ENCODE measurements around the gene CYTL1. TPM values are rescaled to one million over a fixed set of nuclear protein-coding genes. Genes with fewer than 3 reads are reported as not detected.
A peak's percentile ranks its signal among the peaks of the same experiment; 100 is the strongest.

The CYTL1 gene
- total and polyA plus RNA-seq, 4 donors = 0.32 to 3.0 (median 1.6) TPM

- Histone ChIP-seq H3K9me3 (ENCODE audit: control insufficient read depth in 4 of 4, insufficient read depth in 3 of 4, low read length in 3 of 4) (peaks cover 0 to 4% (median 0%) of the 10 kb centered on the region in 4 donors), H3K36me3 (ENCODE audit: control insufficient read depth in 4 of 4, insufficient read depth in 4 of 4, low read length in 4 of 4) (no peaks in the 10 kb centered on the region), H3K27me3 (ENCODE audit: control insufficient read depth in 3 of 3, insufficient read depth in 3 of 3, low read length in 2 of 3) (no peaks in the 10 kb centered on the region), H3K4me3 (no peak overlapping the region), H3K4me1 (ENCODE audit: control insufficient read depth in 5 of 5, insufficient read depth in 5 of 5, low read length in 5 of 5) (no peaks in the 10 kb centered on the region), H3K9ac (ENCODE audit: insufficient read depth in 1 of 2, low read length in 2 of 2) (no peak overlapping the region), H3K27ac (ENCODE audit: low read depth in 1 of 2, low read length in 1 of 2) (no peak overlapping the region)
- TF ChIP-seq CTCF (IDR thresholded peaks at IDR 0.05; ENCODE audit: control extremely low read depth, extremely low read depth) = no peak
- DNase-seq (peak; percentile 54 to 82 (median 72)), ATAC-seq (ENCODE audit: insufficient read depth, low FRiP score) (no peak)
- WGBS, 2 donors = 60 to 79% methylated on average over 3 of the region's 3 CpGs
Observed at GRCh38 chr4:4981427-4981826, 37.8 kb downstream of the CYTL1 start.

GRCh38 chr4:4980621-4981230 is 38.5 kb downstream of the CYTL1 start:
- H3K9me3 ChIP-seq (ENCODE audit: control insufficient read depth in 4 of 4, insufficient read depth in 3 of 4, low read length in 3 of 4) = peaks cover 0 to 4% (median 0%) of the 10 kb centered on the region in 4 donors
- H3K36me3 ChIP-seq (ENCODE audit: control insufficient read depth in 4 of 4, insufficient read depth in 4 of 4, low read length in 4 of 4) = no peaks in the 10 kb centered on the region
- no peaks in the 10 kb centered on the region for H3K4me1 ChIP-seq (ENCODE audit: control insufficient read depth in 5 of 5, insufficient read depth in 5 of 5, low read length in 5 of 5)
- no peak for ATAC-seq (ENCODE audit: insufficient read depth, low FRiP score)
- no peak overlapping the region for H3K9ac ChIP-seq (ENCODE audit: insufficient read depth in 1 of 2, low read length in 2 of 2)
- WGBS, 2 donors = 78% methylated on average over 12 of the region's 12 CpGs
- no peak overlapping the region for H3K4me3 ChIP-seq
- no peak overlapping the region for H3K27ac ChIP-seq (ENCODE audit: low read depth in 1 of 2, low read length in 1 of 2)
- DNase-seq = peak; percentile 27 to 50 (median 47)
- H3K27me3 ChIP-seq (ENCODE audit: control insufficient read depth in 3 of 3, insufficient read depth in 3 of 3, low read length in 2 of 3) = no peaks in the 10 kb centered on the region
- TF ChIP-seq CTCF (IDR thresholded peaks at IDR 0.05; ENCODE audit: control extremely low read depth, extremely low read depth) = no peak

- WGBS, 2 donors = 88 to 92% methylated on average over 4 of the region's 4 CpGs
- no peak for ATAC-seq (ENCODE audit: insufficient read depth, low FRiP score)
- Histone ChIP-seq H3K27me3 (ENCODE audit: control insufficient read depth in 3 of 3, insufficient read depth in 3 of 3, low read length in 2 of 3) (no peaks in the 10 kb centered on the region), H3K36me3 (ENCODE audit: control insufficient read depth in 4 of 4, insufficient read depth in 4 of 4, low read length in 4 of 4) (no peaks in the 10 kb centered on the region), H3K9me3 (ENCODE audit: control insufficient read depth in 4 of 4, insufficient read depth in 3 of 4, low read length in 3 of 4) (peaks cover 0 to 5% (median 0%) of the 10 kb centered on the region in 4 donors), H3K4me3 (no peak overlapping the region), H3K4me1 (ENCODE audit: control insufficient read depth in 5 of 5, insufficient read depth in 5 of 5, low read length in 5 of 5) (no peaks in the 10 kb centered on the region), H3K27ac (ENCODE audit: low read depth in 1 of 2, low read length in 1 of 2) (no peak overlapping the region), H3K9ac (ENCODE audit: insufficient read depth in 1 of 2, low read length in 2 of 2) (no peak overlapping the region)
- DNase-seq = no peak
- no peak for TF ChIP-seq CTCF (IDR thresholded peaks at IDR 0.05; ENCODE audit: control extremely low read depth, extremely low read depth)
Observed at GRCh38 chr4:4979971-4980370, 39.3 kb downstream of the CYTL1 start.

- ATAC-seq (ENCODE audit: insufficient read depth, low FRiP score) = no peak
Observed at GRCh38 chr4:4974727-4975126, 44.5 kb downstream of the CYTL1 start.

More at GRCh38 chr4:4974727-4975126, 44.5 kb downstream of the CYTL1 start:
- H3K36me3 ChIP-seq (ENCODE audit: control insufficient read depth in 4 of 4, insufficient read depth in 4 of 4, low read length in 4 of 4) = no peaks in the 10 kb centered on the region
- no peak for DNase-seq
- H3K4me1 ChIP-seq (ENCODE audit: control insufficient read depth in 5 of 5, insufficient read depth in 5 of 5, low read length in 5 of 5) = no peaks in the 10 kb centered on the region
- TF ChIP-seq CTCF (IDR thresholded peaks at IDR 0.05; ENCODE audit: control extremely low read depth, extremely low read depth) = no peak
- peaks cover 0 to 10% (median 0%) of the 10 kb centered on the region in 4 donors for H3K9me3 ChIP-seq (ENCODE audit: control insufficient read depth in 4 of 4, insufficient read depth in 3 of 4, low read length in 3 of 4)
- peaks cover 0 to 2% (median 0%) of the 10 kb centered on the region in 3 donors for H3K27me3 ChIP-seq (ENCODE audit: control insufficient read depth in 3 of 3, insufficient read depth in 3 of 3, low read length in 2 of 3)
- 85 to 94% methylated on average over 3 of the region's 3 CpGs for WGBS, 2 donors
- no peak overlapping the region for H3K4me3 ChIP-seq
- no peak overlapping the region for H3K9ac ChIP-seq (ENCODE audit: insufficient read depth in 1 of 2, low read length in 2 of 2)
- H3K27ac ChIP-seq (ENCODE audit: low read depth in 1 of 2, low read length in 1 of 2) = no peak overlapping the region

Measured in lung (tissue), 12 donors.